GM18511 (cell line): ENCODE results near the gene HIRA.

Experiments
- ATAC-seq: cut with Tn5 transposase; IDR thresholded peaks from one replicate; pipeline ENCODE4 v1.9.1; 2021; ENCODE audit warnings: mild to moderate bottlenecking, moderate library complexity; ENCODE audit not compliant: unreplicated experiment

HIRA gene

GRCh38 chr22:19358703-19359553 lies 72.6 kb downstream of the HIRA start:
- no peak for ATAC-seq

DNA sequence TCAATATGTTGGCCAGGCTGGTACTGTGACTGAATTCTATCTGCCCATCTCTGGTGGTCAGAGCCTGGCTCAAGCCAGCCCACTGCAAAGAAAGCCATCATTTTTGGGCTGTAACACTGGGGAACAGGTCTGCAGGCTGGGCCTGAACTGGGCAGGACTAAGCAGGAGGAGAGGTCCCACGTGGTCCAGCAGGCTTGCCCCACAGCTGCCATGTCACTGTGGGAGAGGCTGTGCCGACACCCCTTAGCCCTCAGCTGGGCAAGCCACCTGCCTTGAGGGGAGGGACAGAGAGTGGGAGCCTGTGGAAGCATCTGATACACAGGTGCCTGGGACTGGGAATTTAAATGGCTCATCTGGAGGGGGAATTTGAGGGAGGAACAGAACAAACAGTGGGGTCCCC lies 73.3 kb downstream of the HIRA start:
- no peak for ATAC-seq

DNA sequence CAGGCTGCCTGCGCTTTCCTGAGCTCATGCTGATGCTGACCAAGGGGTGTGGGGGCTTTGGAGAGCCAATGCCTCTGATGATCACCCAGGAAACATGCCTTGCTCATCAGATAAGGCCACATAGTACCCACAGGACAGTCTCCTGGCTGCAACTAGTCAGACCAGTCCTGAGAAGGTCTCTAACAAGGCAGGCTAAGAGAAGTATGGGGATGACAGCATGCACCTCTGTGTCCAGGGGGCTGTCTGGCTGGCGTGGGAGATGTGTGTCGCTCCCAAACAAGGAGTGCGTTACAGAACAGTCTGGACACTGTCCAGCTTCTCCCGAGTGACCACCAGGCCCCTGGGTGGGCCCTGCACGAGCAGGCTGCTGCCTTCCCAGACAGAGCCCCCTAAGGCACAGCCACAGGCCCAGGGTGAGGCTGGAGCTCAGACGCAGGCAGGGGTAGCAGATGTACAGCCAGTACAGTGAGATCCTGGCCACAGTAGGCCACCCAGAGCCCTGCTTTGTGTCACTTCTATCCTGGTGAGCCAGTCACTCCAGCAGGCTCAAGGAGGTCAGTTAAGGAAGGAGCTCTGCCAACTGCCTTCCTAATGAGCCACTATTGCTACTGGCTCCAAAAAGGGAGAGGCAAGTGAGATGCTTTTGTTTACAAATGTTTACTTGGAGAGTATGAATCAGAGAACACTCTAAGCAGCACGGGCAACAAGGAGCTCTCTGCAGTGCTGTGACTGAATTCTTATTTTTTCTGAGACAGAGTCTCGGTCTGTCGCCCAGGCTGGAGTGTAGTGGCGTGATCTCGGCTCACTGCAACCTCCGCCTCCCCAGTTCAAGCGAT lies 74.0 kb downstream of the HIRA start:
- ATAC-seq: no peak

DNA sequence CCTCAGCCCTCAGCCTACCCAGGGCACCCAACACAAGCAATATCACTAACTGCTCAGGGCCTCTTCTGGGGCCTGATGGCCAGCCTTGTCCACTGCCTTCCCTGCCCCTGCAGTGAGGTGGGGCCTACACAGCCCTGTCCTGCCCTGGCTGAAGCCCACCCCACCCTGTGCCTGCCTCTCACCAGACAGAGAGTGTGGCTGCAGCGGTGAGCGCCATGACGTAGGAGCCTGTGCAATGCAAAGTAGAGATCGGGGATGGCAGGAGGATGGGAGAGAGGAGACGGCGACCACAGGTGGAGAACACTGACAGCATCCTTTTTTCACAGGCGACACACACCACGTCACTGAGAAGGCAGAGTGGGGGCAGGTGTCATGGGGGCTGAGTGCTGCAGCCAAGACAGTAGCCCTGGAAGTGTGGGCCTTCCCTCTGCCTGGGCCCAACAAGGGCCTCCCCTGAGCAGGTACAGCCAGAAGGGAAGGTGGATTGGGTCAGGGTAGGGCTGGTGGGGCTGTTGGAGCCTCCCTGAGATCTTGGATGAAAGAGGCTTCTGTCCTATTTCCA lies 74.7 kb downstream of the HIRA start:
- no peak for ATAC-seq

DNA sequence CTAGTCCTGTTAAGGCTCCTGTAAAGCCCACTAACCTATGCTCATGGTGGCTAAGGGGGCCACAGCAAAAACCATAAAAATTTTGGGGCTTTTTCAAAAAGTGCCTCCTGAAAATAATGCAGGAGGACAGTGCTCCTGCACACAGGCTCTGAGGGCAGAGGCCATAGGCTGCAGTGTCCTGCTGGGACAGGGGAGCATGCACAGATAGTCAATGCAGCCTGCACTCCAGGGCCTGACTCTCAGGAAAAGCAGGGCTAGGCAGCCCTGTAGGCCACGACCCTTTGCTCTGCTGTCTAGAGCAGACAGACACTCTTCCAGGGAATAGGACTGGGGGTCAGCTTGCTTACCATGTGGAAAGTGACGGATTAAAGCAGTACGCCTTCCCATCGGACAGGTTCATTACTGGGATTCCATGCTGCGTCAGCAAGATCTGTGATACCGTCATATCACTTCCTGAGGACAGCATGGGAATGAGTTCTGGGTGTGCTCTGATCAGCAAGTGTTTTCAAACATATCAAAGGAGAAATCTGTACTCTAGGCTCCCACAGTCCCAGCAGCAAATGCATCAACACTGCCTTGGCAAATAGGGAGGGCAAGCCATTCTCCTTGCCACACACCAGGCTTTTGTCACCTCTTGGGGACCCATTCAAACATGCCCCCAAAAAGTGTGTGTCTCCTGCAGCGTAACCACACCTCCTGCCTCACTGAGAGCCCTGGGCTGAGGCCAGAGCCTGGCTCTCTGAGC lies 75.9 kb downstream of the HIRA start:
- ATAC-seq: no peak

DNA sequence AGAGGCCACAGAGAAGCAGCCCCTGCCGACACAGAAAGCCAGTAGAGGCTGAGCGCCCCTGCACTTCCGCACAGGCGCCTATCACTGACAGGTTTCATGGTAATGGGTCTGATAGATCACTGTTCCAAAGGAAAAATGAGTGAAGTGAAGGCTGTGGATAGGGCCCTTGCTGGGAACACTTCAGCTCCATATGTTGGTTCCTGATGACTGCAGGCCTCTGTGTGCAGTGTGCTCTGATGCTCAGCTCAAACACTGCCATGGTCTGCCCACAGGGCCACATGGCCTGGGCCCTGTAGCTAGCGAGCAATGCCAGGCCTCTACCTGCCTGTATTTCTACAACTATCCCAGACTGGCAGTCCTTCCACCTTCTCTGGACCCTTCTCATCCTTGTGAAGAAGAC lies 77.3 kb downstream of the HIRA start:
- ATAC-seq: no peak

DNA sequence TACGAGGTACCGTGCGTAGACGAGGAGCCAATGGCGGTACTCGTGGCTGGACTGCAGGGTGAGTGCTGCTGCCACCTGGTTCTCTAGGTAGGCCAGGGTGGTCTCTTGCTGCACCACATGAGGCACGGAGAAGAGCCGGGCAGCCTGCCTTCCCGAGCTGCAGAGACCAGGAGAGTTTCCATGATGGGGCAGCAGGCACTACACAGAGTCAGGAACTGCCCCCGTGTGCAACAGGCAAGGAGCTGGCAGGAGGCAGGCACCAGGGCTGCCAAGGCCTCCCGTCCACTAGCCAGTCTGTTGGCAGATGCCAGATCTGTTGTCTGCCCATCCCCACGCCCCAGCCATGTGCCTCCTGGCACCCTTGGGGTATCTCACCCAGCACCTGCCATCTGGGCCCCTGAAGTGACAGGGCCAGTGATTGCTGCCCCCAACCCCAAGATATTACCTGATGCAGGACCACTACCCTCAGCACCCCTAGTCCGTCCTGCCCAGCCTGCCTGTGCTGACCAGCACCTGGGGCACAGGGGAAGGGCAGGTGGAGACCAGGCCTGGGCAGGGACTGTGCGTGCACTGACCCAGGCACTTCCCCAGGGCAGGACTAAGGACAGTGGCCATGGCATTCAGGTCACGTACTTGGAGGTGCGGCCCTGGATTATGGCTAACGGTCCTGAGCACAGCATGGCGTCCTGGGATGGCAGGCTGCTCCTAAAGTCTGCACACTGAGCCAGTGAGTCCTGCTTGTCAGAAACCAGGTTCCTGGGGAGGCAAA lies 78.0 kb downstream of the HIRA start:
- ATAC-seq: no peak

- ATAC-seq: no peak
Measured at GRCh38 chr22:19352766-19353165, 78.8 kb downstream of the HIRA start.

DNA sequence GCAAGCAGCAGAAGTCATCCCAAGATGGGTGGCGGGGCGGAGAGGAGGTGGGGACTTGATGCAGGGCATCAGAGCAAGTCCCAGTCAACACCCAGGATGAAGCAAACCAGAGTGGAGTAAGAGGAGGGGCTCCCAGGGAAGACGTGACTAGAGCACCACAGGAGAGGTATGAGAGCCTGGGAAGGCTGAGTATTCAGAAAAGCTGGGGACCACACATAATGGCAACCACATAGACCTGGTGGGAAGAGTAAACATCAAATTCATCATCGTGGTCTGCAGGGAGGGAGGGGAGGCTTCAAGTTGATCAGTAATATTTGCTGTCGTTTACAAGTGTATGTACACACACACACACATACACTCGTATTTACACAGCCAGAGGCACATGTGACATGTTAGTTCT lies 79.3 kb downstream of the HIRA start:
- no peak for ATAC-seq

- ATAC-seq: no peak
Measured at GRCh38 chr22:19351604-19352003, 79.9 kb downstream of the HIRA start.

- no peak for ATAC-seq
Measured at GRCh38 chr22:19350947-19351346, 80.6 kb downstream of the HIRA start.

DNA sequence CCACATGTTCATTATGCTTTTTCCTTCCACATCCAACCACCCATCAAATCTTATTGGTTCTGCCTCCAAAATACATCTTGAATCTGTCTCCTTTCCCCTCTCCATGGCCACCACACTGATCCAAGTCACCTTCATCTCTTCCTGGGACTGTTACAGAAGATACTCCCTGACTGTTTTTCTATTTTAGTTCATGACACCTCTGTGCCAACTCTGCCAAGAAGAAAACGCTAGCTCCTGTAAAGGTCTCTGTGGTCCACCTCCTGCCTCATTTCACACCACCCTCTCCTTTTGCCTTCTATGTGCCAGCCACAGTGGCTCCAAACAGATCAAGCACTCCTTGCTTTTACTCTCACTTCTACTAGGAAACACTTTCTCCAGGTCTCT lies 81.1 kb downstream of the HIRA start:
- no peak for ATAC-seq

GRCh38 chr22:19349778-19350475 lies 81.6 kb downstream of the HIRA start:
- no peak for ATAC-seq

DNA sequence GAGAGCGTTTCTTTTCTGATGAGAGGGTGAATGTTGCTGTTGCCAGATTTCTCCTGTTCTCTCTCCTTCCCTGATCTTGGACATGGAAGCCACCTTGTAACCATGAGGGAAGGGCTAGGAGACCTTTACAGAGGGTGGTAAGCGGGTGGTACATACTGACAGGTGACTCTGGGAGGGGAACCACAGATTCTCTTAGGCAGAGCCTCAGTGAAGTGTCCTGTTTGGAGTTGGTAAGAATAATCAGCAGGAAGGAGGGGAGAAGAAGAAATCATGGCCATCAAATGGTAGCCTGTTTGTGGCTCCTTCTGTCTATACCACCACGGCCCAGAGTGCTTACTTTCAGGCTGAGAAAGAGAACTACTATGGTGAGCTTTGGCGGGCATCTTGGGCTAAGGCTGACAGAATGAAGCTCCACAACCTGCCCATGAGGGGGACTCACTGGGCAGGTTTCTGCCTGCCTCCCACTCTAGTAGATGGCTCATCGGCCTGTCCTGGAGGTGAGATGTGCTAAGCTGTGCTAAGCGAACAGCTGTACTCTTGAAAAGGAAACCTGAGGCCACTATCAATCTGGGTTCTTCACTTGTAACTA lies 84.8 kb downstream of the HIRA start:
- ATAC-seq: no peak

- no peak for ATAC-seq
Measured at GRCh38 chr22:19344420-19344819, 87.1 kb downstream of the HIRA start.

DNA sequence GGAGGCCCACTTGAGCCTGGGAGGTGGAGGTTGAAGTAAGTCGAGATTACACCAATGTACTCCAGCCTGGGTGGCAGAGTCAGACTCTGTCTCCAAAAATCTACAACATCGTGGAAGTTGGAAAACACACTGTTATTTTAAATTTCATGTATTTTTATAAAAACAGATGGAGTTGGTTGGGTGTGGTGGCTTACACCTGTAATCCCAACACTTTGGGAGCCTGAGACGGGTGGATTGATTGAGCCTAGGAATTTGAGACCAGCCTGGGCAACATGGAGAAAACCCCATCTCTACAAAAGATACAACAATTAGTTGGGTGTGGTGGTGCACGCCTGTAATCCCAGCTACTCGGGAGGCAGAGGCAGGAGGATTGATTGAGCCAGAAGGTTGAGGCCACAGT lies 88.1 kb downstream of the HIRA start:
- no peak for ATAC-seq

GRCh38 chr22:19341500-19341899 lies 90.0 kb downstream of the HIRA start:
- ATAC-seq: no peak

DNA sequence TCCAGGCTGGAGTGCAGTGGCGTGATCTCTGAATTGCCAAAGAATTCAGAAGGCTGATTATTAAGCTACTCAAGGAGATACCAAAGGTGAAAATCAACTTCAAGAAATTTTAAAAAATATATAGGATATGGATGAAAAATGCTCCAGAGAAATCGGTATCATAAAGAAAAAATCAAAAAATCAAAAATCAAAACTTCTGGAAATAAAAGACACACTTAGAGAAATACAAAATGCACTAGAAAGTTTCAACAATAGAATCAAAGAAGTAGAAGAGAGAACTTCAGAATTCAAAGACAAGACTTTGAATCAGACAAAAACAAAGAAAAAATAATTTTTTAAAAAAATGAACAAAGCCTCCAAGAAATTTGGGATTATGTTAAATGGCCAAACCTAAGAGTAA lies 94.4 kb downstream of the HIRA start:
- no peak for ATAC-seq
